HG02885 (cell line): ENCODE results near the gene GLYR1.

ENCODE experiments used
- ATAC-seq: cut with Tn5 transposase; IDR thresholded peaks from one replicate; pipeline ENCODE4 v1.9.1; 2021; ENCODE audit warnings: mild to moderate bottlenecking; ENCODE audit not compliant: unreplicated experiment, poor library complexity

Gene GLYR1

GRCh38 chr16:4769306-4769638 lies 77.8 kb downstream of the GLYR1 start:
- ATAC-seq = no peak

- ATAC-seq = peak; percentile 67
Measured at GRCh38 chr16:4768549-4769305, 78.4 kb downstream of the GLYR1 start.

- ATAC-seq = peak; percentile 3
Measured at GRCh38 chr16:4767872-4768548, 79.1 kb downstream of the GLYR1 start.

GRCh38 chr16:4766875-4767628 lies 80.0 kb downstream of the GLYR1 start, which contains the start of gene ZNF500:
Gene ZNF500, minus strand, starts transcription at chr16:4767162. Its CDS starts 1,184 bp downstream, at chr16:4765978.
- ATAC-seq = peak; percentile 84

GRCh38 chr16:4765511-4766474 lies 81.3 kb downstream of the GLYR1 start:
- no peak for ATAC-seq

GRCh38 chr16:4763791-4764190 lies 83.3 kb downstream of the GLYR1 start:
- no peak for ATAC-seq

- ATAC-seq = no peak
Measured at GRCh38 chr16:4762205-4762604, 84.9 kb downstream of the GLYR1 start.

GRCh38 chr16:4760221-4760910 lies 86.7 kb downstream of the GLYR1 start:
- no peak for ATAC-seq

- no peak for ATAC-seq
Measured at GRCh38 chr16:4755687-4756086, 91.4 kb downstream of the GLYR1 start.

- ATAC-seq = no peak
Measured at GRCh38 chr16:4754865-4755264, 92.2 kb downstream of the GLYR1 start.

- ATAC-seq = no peak
Measured at GRCh38 chr16:4753227-4753626, 93.9 kb downstream of the GLYR1 start.
